GM18907 (cell line): ENCODE results near the gene ALDH3B2.
"Not testable (repeated sequence)": the region's sequence is repeated elsewhere in the genome, so short reads cannot be mapped to it uniquely, and the experiment has no call there.

Experiments
- ATAC-seq: cut with Tn5 transposase; IDR thresholded peaks from one replicate; pipeline ENCODE4 v1.9.1; 2021; ENCODE audit warnings: mild to moderate bottlenecking, moderate library complexity; ENCODE audit not compliant: unreplicated experiment

ALDH3B2 gene

GRCh38 chr11:67644472-67645418 lies 29.7 kb downstream of the ALDH3B2 start:
- ATAC-seq: no peak

DNA sequence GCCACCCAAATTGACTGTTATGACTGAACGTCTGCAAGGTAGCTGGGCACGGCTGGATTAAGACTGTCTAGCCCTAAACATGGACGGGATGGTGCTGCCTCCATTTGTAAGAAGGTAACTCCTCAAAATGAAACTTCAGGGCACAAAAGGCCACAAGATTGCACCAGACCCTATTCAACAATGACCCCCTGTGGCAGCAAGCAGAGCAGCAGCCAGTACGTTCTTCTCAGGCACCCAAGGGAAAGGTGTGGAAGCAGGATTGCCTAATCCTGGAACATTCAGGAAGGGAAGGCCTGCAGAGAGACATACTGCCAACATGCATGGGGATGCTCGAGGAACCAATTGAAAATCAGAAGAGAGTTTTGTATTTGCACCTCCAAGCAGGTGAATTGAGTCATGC lies 30.4 kb downstream of the ALDH3B2 start:
- ATAC-seq: no peak

- no peak for ATAC-seq
These were observed 32.0 kb downstream of the ALDH3B2 start for GRCh38 chr11:67642173-67643120.

GRCh38 chr11:67641338-67642172 lies 32.9 kb downstream of the ALDH3B2 start:
- ATAC-seq: no peak

DNA sequence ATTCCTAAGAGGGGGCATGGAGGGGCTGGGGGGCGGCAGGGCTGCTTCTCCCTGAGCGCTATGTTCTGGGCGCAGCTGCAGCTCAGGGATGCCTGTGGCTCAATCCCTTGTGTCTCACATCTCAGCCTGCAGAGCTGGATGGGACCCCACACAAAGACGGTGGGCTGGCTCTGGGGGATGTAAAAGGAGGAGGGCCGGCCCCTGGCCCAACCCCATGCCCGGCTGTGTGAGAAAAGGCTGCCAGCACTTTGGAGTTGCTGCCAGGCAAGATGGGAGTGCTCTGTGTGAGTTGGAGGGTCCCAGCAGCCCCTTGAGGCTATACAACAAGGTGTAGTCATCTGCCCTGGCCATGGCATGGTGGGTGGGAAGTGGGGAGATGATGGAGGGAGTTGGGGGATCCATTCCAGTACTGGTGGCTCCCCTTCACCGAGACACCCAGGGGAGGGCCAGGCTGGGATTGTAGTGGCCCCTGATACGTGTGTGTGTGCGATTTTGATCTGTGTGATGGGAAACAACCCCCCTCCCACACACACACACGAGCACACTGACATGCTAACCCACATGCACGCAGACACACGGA lies 33.6 kb downstream of the ALDH3B2 start:
- no peak for ATAC-seq

DNA sequence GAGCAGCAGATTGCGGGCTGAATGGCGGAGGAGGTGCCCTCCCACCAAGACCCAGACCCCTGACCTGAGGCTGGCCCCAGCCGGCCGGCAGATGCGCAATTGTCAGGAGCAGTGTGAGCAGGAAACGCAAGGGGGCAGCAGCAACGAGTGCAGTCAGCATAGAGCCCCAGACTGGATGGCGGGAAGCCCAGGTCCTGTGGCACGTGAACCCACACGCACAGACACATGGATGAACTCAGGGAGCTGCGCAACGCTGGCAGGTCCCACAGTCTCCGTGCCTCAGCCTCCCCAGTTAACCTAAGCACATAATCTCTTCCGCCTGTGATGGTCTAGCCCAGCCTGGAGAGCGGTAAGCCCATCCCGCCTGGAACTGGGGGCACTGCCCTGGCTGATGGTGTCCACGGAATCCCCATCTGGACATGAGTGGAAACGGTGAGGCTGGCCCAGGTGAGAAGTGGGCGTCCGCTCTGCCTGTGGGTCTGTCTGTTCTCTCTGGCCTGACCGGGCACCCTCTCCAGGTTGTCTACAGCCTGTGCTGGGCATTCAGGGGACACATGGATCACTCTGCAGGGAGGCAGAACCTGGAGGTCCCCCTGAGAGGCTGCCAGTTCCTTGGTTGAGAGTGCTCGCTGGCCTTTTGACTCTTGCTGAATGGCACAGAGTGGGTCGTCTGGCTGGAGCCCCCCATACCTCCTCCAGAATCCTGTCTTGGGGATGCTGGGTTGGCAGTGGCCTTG lies 34.2 kb downstream of the ALDH3B2 start:
- ATAC-seq: no peak

GRCh38 chr11:67639438-67639859 lies 35.0 kb downstream of the ALDH3B2 start, which contains the start of gene TBX10:
TBX10 (minus strand) TSS chr11:67639763; CDS start chr11:67639472, 291 bp downstream.
- no peak for ATAC-seq

GRCh38 chr11:67638535-67639437 lies 35.6 kb downstream of the ALDH3B2 start:
- ATAC-seq: no peak

DNA sequence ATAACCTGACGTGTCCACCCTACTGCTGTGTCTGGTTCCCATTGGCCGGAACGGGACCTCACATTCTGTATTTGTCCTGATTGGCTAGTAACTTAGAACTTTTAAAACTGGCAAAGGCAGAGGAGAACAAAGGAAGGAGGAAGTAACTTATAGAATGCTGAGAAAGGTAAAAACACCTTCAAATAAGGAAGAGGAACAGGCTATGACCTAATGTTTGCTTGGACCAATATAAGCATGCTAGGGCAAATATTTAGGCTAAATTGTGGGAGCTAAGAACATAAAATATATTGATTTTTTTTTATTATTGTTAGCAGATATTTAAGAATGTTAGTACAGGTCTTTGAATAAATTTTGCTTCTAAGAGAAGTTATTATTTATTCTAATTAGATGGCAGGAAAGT lies 37.0 kb downstream of the ALDH3B2 start:
- not testable (repeated sequence) for ATAC-seq

DNA sequence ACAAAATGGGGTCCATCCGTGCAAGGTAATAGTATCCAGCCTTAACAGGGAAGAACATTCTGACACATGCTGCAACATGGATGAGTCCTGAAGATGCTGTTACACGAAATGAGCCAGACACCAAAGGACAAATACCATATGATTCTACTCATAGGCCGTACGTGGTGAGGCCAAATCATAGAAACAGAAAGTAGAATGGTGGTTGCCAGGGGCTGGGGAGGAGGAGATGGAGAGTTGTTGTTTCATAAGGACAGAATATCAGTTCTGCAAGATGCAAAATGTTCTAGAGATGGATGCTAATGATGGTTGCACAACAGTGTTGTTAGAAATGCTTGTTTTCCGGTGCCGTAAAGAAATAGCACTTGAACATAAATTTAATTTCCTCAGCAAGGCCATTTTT lies 37.5 kb downstream of the ALDH3B2 start:
- ATAC-seq: no peak

DNA sequence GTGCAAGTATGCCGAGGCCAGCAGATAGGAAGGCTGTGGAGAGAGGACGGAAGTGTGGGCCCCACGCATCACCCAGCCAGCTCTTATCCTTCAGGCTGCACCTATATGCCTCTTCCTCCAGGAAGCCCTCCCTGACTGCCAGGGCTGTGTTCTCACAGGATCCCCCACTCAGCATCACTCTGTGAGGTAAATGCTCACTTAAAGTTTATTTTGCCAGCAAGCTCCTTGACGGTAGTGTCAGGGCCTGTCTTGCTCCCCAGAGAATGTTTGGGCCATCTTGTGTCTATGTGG lies 39.2 kb downstream of the ALDH3B2 start:
- no peak for ATAC-seq

GRCh38 chr11:67634366-67635230 lies 39.8 kb downstream of the ALDH3B2 start:
- no peak for ATAC-seq

- ATAC-seq: no peak
These were observed 40.6 kb downstream of the ALDH3B2 start for GRCh38 chr11:67633758-67634365.

- ATAC-seq: no peak
These were observed 41.3 kb downstream of the ALDH3B2 start for GRCh38 chr11:67632982-67633755.

- no peak for ATAC-seq
These were observed 42.0 kb downstream of the ALDH3B2 start for GRCh38 chr11:67632175-67632981.

- ATAC-seq: no peak
These were observed 42.6 kb downstream of the ALDH3B2 start for GRCh38 chr11:67631853-67632174.
